DMS53 (cell line): ENCODE measurements around the gene NUAK1.

ENCODE experiments used
- DNase-seq: peaks from one replicate; lab custom pipeline; 2025; lab: John Stamatoyannopoulos, UW

NUAK1 gene

GRCh38 chr12:106109168-106109910, 29.4 kb downstream of the NUAK1 start:
- no peak for DNase-seq

- no peak for DNase-seq
These were observed 30.4 kb downstream of the NUAK1 start for GRCh38 chr12:106108185-106108835.

GRCh38 chr12:106107566-106107965, 31.2 kb downstream of the NUAK1 start:
- no peak for DNase-seq

- no peak for DNase-seq
These were observed 31.9 kb downstream of the NUAK1 start for GRCh38 chr12:106106892-106107291.

GRCh38 chr12:106106061-106106566, 32.6 kb downstream of the NUAK1 start:
- DNase-seq = no peak

GRCh38 chr12:106101803-106102202, 37.0 kb downstream of the NUAK1 start:
- DNase-seq = no peak

- DNase-seq = no peak
These were observed 40.0 kb downstream of the NUAK1 start for GRCh38 chr12:106098691-106099200.

- no peak for DNase-seq
These were observed 41.7 kb downstream of the NUAK1 start for GRCh38 chr12:106097011-106097410.

- peak; percentile 23 for DNase-seq
These were observed 42.4 kb downstream of the NUAK1 start for GRCh38 chr12:106096376-106096775.

- DNase-seq = no peak
These were observed 44.5 kb downstream of the NUAK1 start for GRCh38 chr12:106094304-106094703.

GRCh38 chr12:106093246-106093645, 45.5 kb downstream of the NUAK1 start:
- no peak for DNase-seq

GRCh38 chr12:106091446-106091820, 47.3 kb downstream of the NUAK1 start:
- DNase-seq = no peak

GRCh38 chr12:106090591-106091445, 47.9 kb downstream of the NUAK1 start:
- no peak for DNase-seq

- DNase-seq = no peak
These were observed 48.8 kb downstream of the NUAK1 start for GRCh38 chr12:106089935-106090334.

- no peak for DNase-seq
These were observed 49.8 kb downstream of the NUAK1 start for GRCh38 chr12:106088811-106089485.

GRCh38 chr12:106088246-106088808, 50.4 kb downstream of the NUAK1 start:
- DNase-seq = no peak

GRCh38 chr12:106086696-106087095, 52.1 kb downstream of the NUAK1 start:
- DNase-seq = no peak

- DNase-seq = no peak
These were observed 53.5 kb downstream of the NUAK1 start for GRCh38 chr12:106085213-106085612.

GRCh38 chr12:106084759-106085158, 54.0 kb downstream of the NUAK1 start:
- no peak for DNase-seq

GRCh38 chr12:106084014-106084671, 54.6 kb downstream of the NUAK1 start:
- no peak for DNase-seq
